Ascending aorta (tissue), 2 donors: ENCODE results near the gene TIMP2. TPM values are rescaled to one million over a fixed set of nuclear protein-coding genes. Genes with fewer than 3 reads are reported as not detected.

ENCODE experiments used
- DNase-seq, 2 donors: peaks; one replicate each; pipeline ENCODE4 v3.0.0-alpha.2; 2019; ENCODE audit warnings: low spot score in 2 of 2
- H3K27ac ChIP-seq, 2 donors: fragments of 200-600 bp; sonication (generic); one replicate each; pipeline ENCODE4 v1.5.1; 2016 to 2017; ENCODE audit warnings: mild to moderate bottlenecking in 1 of 2
- H3K27me3 ChIP-seq: fragments of 200-600 bp; sonication (generic); one replicate; pipeline ENCODE4 v1.5.1; 2017
- H3K36me3 ChIP-seq, 2 donors: fragments of 200-600 bp; sonication (generic); one replicate each; pipeline ENCODE4 v1.5.1; 2016
- H3K4me1 ChIP-seq, 2 donors: fragments of 200-600 bp; sonication (generic); one replicate each; pipeline ENCODE4 v1.5.1; 2016 to 2017; ENCODE audit warnings: mild to moderate bottlenecking in 1 of 2
- H3K4me3 ChIP-seq, 2 donors: fragments of 200-600 bp; sonication (generic); one replicate each; pipeline ENCODE4 v1.5.1; 2016 to 2017; ENCODE audit warnings: mild to moderate bottlenecking in 1 of 2
- H3K9me3 ChIP-seq, 2 donors: fragments of 200-600 bp; sonication (generic); one replicate each; pipeline ENCODE4 v1.5.1; 2016
- CTCF ChIP-seq, 3 experiments: fragments of 200-600 bp in 2 of 3; fragments of 450-650 bp in 1 of 3; sonication (generic) in 2 of 3; IDR thresholded peaks; one replicate each; pipeline ENCODE4 v1.5.1; 2016 to 2019; ENCODE audit warnings: antibody characterized with exemption in 3 of 3, mild to moderate bottlenecking in 1 of 3, moderate library complexity in 1 of 3
- intact Hi-C: fragments of 100-400 bp; cut with DNase I; formaldehyde crosslinking; loops from one replicate; pipeline ENCODE4 v1.15.1; 2023
- total RNA-seq: library from RNA; depleted of rRNA; stranded (reverse); fragments of >200 nt; gene quantifications from one replicate; pipeline ENCODE4 v1.1.0, GENCODE V29; 2016

Gene TIMP2
- total RNA-seq, 1 donor from 2014 or later = 278 TPM

- Histone ChIP-seq H3K4me1 (peaks cover 0 to 4% of the 10 kb centered on the region in 2 donors), H3K27ac (no peak overlapping the region), H3K4me3 (no peak overlapping the region), H3K9me3 (no peaks in the 10 kb centered on the region), H3K27me3 (no peaks in the 10 kb centered on the region), H3K36me3 (peaks cover 89 to 99% of the 10 kb centered on the region in 2 donors)
- intact Hi-C loops = no loop called here
- TF ChIP-seq CTCF (IDR thresholded peaks at IDR 0.05) = no peak
- no peak for DNase-seq
These were observed 109.5 kb downstream of the TIMP2 start for GRCh38 chr17:78815696-78816095.

DNA sequence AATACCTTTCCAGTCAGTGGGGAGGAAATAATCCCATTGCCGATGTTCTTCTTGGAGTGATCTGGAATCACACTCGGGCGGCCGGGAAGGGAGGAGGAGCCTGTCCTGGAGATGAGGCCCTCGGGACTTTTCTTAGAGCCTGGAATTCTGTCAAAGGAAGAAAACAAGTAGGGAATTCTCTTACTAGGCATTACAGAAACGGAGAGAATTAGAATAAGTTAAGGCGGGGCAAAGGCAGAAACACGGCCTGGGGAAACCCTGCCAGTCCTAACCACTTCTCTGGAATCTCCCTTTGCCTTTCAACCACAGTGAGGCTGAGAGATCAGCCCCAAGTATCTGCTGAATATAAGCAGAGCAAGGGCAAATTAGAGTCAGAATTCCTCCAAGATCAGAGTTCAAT lies 112.3 kb downstream of the TIMP2 start:
- Histone ChIP-seq H3K4me3 (no peak overlapping the region), H3K36me3 (peaks cover 86 to 99% of the 10 kb centered on the region in 2 donors), H3K9me3 (no peaks in the 10 kb centered on the region), H3K27me3 (no peaks in the 10 kb centered on the region), H3K4me1 (no peaks in the 10 kb centered on the region), H3K27ac (no peak overlapping the region)
- TF ChIP-seq CTCF (IDR thresholded peaks at IDR 0.05) = no peak
- no peak for DNase-seq
- intact Hi-C loops = no loop called here

DNA sequence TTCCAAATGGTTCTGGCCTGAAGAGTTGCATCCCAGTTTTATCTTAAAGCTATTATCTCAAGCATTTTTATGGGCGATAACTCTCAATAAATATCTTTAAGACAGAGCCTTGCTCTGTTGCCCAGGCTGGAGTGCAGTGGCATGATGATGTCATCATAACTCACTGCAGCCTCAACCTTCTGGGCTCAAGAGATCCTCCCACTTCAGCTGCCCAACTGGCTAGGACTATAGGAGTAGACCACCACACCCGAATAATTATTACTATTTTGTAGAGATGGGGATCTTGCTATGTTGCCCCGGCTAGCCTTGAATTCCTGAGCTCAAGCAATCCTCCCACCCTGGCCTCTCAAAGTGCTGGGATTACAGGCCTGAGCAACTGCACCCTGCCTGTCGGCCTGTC lies 117.0 kb downstream of the TIMP2 start:
- DNase-seq = no peak
- peaks cover 80 to 95% of the 10 kb centered on the region in 2 donors for H3K36me3 ChIP-seq
- intact Hi-C loops = no loop called here
- H3K9me3 ChIP-seq = no peaks in the 10 kb centered on the region
- TF ChIP-seq CTCF (IDR thresholded peaks at IDR 0.05) = no peak
- H3K4me3 ChIP-seq = no peak overlapping the region
- no peaks in the 10 kb centered on the region for H3K27me3 ChIP-seq
- H3K4me1 ChIP-seq = no peaks in the 10 kb centered on the region
- H3K27ac ChIP-seq = no peak overlapping the region

DNA sequence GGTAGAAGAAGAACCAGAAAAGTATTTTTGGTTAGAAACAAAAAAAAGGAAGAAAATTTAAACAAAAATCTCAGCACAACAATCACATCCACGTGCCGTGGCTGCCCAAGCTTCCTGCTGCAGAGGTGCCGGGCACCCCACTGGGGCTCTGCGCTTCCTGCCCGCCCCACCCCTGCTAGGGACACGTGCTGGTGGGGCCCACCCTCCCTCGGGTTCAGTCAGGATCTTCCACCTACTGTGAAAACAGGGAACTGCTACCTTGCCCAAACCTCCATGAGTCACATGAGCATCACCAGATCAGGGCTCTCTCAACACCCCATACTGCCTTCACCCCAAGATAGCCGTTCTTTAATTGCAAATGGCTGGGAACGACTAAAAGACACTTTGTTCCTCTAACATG lies 118.7 kb downstream of the TIMP2 start:
- Histone ChIP-seq H3K4me3 (no peak overlapping the region), H3K9me3 (no peaks in the 10 kb centered on the region), H3K27ac (no peak overlapping the region), H3K27me3 (no peaks in the 10 kb centered on the region), H3K4me1 (no peaks in the 10 kb centered on the region), H3K36me3 (peaks cover 78 to 94% of the 10 kb centered on the region in 2 donors)
- TF ChIP-seq CTCF (IDR thresholded peaks at IDR 0.05) = no peak
- DNase-seq = no peak
- intact Hi-C loops = no loop called here

DNA sequence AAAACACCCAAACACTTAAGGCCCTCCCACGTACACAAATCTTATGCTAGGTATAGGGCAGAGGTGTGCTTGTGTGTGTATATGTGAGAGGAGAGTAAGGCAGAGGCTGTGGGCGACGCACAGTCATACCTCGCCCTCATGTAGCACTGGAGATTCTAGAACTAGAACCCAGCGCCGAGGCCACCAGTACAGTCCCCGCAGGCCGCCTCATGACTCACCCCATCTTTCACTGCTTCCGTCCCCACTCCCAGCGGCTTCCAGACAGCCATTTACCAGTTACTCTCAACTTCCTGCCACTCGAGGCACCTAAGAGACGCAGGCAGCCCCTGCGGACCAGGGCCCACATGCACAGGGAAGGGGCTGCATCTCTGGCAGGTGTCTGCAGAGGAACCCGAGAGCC lies 119.9 kb downstream of the TIMP2 start:
- Histone ChIP-seq H3K27ac (peak overlapping the region in 1 of 2 donors; percentile 61), H3K4me1 (no peaks in the 10 kb centered on the region), H3K27me3 (no peaks in the 10 kb centered on the region), H3K36me3 (peaks cover 69 to 92% of the 10 kb centered on the region in 2 donors), H3K4me3 (no peak overlapping the region), H3K9me3 (no peaks in the 10 kb centered on the region)
- intact Hi-C loops = no loop called here
- TF ChIP-seq CTCF (IDR thresholded peaks at IDR 0.05) = no peak
- DNase-seq = no peak

GRCh38 chr17:78804777-78805176 lies 120.4 kb downstream of the TIMP2 start:
- no peaks in the 10 kb centered on the region for H3K4me1 ChIP-seq
- peak overlapping the region in 1 of 2 donors; percentile 61 for H3K27ac ChIP-seq
- peaks cover 64 to 91% of the 10 kb centered on the region in 2 donors for H3K36me3 ChIP-seq
- no peaks in the 10 kb centered on the region for H3K9me3 ChIP-seq
- no peak for TF ChIP-seq CTCF (IDR thresholded peaks at IDR 0.05)
- DNase-seq = no peak
- intact Hi-C loops = no loop called here
- no peaks in the 10 kb centered on the region for H3K27me3 ChIP-seq
- H3K4me3 ChIP-seq = no peak overlapping the region
